ENCODE data around the gene COL18A1. TPM values are rescaled to one million over a fixed set of nuclear protein-coding genes. Genes with fewer than 3 reads are reported as not detected.
"Not testable (repeated sequence)": the region's sequence is repeated elsewhere in the genome, so short reads cannot be mapped to it uniquely, and the experiment has no call there.

The COL18A1 gene
- total RNA-seq, 2 experiments from 2014 or later: 8.0 to 8.8 TPM

DNA sequence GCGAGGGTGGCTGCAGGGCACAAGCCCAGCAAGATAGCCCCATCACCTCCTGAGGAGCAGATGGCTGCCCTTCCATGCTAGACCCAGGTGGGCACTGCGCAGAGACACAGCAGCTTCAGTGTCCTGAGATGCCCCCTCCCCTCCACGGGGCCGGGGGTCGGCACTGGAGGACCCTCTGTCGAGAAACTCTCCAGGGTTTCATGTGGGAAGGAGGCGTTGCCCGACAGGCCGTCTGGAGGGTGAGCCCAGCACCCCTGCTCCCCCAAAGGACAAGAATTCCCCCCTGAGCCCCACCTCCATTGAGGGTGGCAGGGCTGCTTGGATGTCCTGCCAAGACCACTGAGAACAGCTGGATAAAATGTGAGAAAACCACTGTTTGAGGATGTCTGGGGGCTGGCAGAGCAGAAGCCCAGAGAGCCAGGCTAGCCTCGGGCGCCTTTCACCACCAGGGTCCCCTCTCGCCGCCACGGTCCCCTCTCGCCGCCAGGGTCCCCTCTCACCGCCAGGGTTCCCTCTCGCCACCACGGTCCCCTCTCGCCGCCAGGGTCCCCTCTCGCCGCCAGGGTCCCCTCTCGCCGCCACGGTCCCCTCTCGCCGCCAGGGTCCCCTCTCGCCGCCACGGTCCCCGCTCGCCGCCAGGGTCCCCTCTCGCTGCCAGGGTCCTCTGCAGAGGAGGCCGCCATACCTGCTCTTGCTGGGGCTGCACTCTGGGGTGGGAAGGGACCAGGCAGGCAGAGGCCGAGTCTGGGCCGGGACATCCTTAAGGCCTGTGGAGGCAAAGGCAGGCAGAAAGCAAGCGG, 93.1 kb downstream of the COL18A1 start:
- H3K36me3 Mint-ChIP-seq (ENCODE audit: low read depth): no peaks in the 10 kb centered on the region
- CTCF ChIA-PET: interaction anchor here (0.7 kb wide), 1 partner anchor 809 kb away, joined by 3 read pairs; no protein-coding TSS in a partner anchor
- H3K27me3 Mint-ChIP-seq: no peaks in the 10 kb centered on the region
- no peaks in the 10 kb centered on the region for H3K4me1 Mint-ChIP-seq
- H3K27ac Mint-ChIP-seq: no peak overlapping the region
- intact Hi-C loops (cut with DNase I, micrococcal nuclease): no loop called here
- DNase-seq (no peak), ATAC-seq (no peak)
- H3K4me3 Mint-ChIP-seq: no peak overlapping the region
- POLR2A ChIA-PET: no interaction called here
- H3K9me3 Mint-ChIP-seq (ENCODE audit: low read depth): no peaks in the 10 kb centered on the region

- Mint-ChIP-seq H3K9me3 (ENCODE audit: low read depth) (no peaks in the 10 kb centered on the region), H3K36me3 (ENCODE audit: low read depth) (no peaks in the 10 kb centered on the region), H3K27ac (no peak overlapping the region), H3K4me1 (no peaks in the 10 kb centered on the region), H3K4me3 (no peak overlapping the region), H3K27me3 (no peaks in the 10 kb centered on the region)
- no peak for DNase-seq
- ChIA-PET POLR2A (no interaction called here), CTCF (interaction anchor here (0.7 kb wide), 1 partner anchor 808 kb away, joined by 3 read pairs; no protein-coding TSS in a partner anchor)
- intact Hi-C loops (cut with DNase I, micrococcal nuclease): no loop called here
- ATAC-seq: no peak
These were observed 93.7 kb downstream of the COL18A1 start for GRCh38 chr21:45498646-45499000.

GRCh38 chr21:45499201-45499750, 94.3 kb downstream of the COL18A1 start:
- DNase-seq (no peak), ATAC-seq (no peak)
- Mint-ChIP-seq H3K4me1 (no peaks in the 10 kb centered on the region), H3K27me3 (no peaks in the 10 kb centered on the region), H3K36me3 (ENCODE audit: low read depth) (no peaks in the 10 kb centered on the region), H3K9me3 (ENCODE audit: low read depth) (no peaks in the 10 kb centered on the region), H3K27ac (no peak overlapping the region), H3K4me3 (no peak overlapping the region)
- intact Hi-C loops (cut with DNase I, micrococcal nuclease): no loop called here
- ChIA-PET CTCF (no interaction called here), POLR2A (no interaction called here)

DNA sequence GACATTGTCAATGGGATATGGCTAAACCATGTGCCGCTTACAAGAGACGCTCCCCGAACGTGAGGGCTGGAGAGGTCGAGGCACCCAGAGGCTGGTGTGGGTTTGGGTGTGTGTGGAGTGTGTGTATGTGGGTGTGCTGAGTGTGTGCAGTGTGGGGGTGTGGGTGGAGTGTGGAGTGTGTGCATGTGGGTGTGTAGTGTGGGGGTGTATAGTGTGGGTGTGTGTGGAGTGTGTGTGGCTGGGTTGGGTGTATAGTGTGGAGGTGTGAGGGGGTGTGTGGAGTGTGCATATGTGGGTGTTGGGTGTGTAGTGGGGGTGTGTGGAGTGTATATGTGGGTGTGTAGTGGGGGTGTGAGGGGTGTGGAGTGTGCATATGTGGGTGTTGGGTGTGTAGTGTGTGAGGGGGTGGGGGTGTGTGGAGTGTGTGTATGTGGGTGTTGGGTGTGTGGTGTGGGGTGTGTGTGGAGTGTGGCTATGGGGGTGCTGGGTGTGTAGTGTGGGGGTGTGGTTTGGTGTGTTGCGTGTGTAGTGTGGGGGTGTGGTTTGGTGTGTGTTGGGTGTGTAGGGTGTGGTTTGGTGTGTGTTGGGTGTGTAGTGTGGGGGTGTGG, 95.1 kb downstream of the COL18A1 start:
- intact Hi-C loops (cut with DNase I, micrococcal nuclease): no loop called here
- H3K27ac Mint-ChIP-seq: no peak overlapping the region
- no peaks in the 10 kb centered on the region for H3K36me3 Mint-ChIP-seq (ENCODE audit: low read depth)
- no peaks in the 10 kb centered on the region for H3K9me3 Mint-ChIP-seq (ENCODE audit: low read depth)
- POLR2A ChIA-PET: no interaction called here
- ATAC-seq (no peak), DNase-seq (no peak)
- H3K4me3 Mint-ChIP-seq: no peak overlapping the region
- H3K4me1 Mint-ChIP-seq: no peaks in the 10 kb centered on the region
- CTCF ChIA-PET: no interaction called here
- no peaks in the 10 kb centered on the region for H3K27me3 Mint-ChIP-seq

GRCh38 chr21:45501081-45502005, 96.4 kb downstream of the COL18A1 start:
- H3K27me3 Mint-ChIP-seq; H3K36me3 Mint-ChIP-seq (ENCODE audit: low read depth); DNase-seq; CTCF ChIA-PET; ATAC-seq; POLR2A ChIA-PET; intact Hi-C loops (cut with DNase I, micrococcal nuclease); H3K4me1 Mint-ChIP-seq; H3K4me3 Mint-ChIP-seq; H3K27ac Mint-ChIP-seq; H3K9me3 Mint-ChIP-seq (ENCODE audit: low read depth): not testable (repeated sequence)

DNA sequence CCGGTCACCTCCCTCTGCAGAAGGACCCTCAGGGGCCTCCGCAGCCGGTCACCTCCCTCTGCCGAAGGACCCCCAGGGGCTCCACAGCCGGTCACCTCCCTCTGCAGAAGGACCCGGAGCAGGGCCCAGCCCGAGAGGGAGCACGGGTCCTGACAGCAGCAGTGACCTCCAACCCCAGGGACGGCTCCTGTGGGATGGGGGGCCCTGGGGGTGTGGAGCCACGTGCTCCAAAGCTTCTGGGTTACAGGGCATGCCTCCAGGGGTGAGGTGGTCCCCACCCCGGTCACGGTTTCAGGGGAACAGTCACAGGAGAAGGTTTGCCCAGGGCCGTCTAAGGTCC, 97.0 kb downstream of the COL18A1 start:
- CTCF ChIA-PET: no interaction called here

GRCh38 chr21:45502600-45502999, 97.6 kb downstream of the COL18A1 start:
- intact Hi-C loops (cut with DNase I, micrococcal nuclease): no loop called here
- Mint-ChIP-seq H3K9me3 (ENCODE audit: low read depth) (no peaks in the 10 kb centered on the region), H3K27ac (no peak overlapping the region), H3K27me3 (no peaks in the 10 kb centered on the region), H3K4me1 (no peaks in the 10 kb centered on the region), H3K4me3 (no peak overlapping the region), H3K36me3 (ENCODE audit: low read depth) (no peaks in the 10 kb centered on the region)
- ChIA-PET POLR2A (no interaction called here), CTCF (no interaction called here)
- no peak for DNase-seq
- ATAC-seq: no peak

More for the DNA sequence above, 97.0 kb downstream of the COL18A1 start:
- DNase-seq (no peak), ATAC-seq (no peak)
- Mint-ChIP-seq H3K27me3 (no peaks in the 10 kb centered on the region), H3K9me3 (ENCODE audit: low read depth) (no peaks in the 10 kb centered on the region), H3K27ac (no peak overlapping the region), H3K4me3 (no peak overlapping the region), H3K36me3 (ENCODE audit: low read depth) (no peaks in the 10 kb centered on the region), H3K4me1 (no peaks in the 10 kb centered on the region)
- POLR2A ChIA-PET: no interaction called here
- intact Hi-C loops (cut with DNase I, micrococcal nuclease): no loop called here

GRCh38 chr21:45503226-45503625, 98.3 kb downstream of the COL18A1 start:
- H3K9me3 Mint-ChIP-seq (ENCODE audit: low read depth); H3K4me3 Mint-ChIP-seq; H3K27ac Mint-ChIP-seq; DNase-seq; H3K4me1 Mint-ChIP-seq; intact Hi-C loops (cut with DNase I, micrococcal nuclease); CTCF ChIA-PET; ATAC-seq; POLR2A ChIA-PET; H3K27me3 Mint-ChIP-seq; H3K36me3 Mint-ChIP-seq (ENCODE audit: low read depth): not testable (repeated sequence)

GRCh38 chr21:45504021-45504515, 99.1 kb downstream of the COL18A1 start:
- no peaks in the 10 kb centered on the region for H3K4me1 Mint-ChIP-seq

GRCh38 chr21:45504516-45505415, 99.8 kb downstream of the COL18A1 start:
- POLR2A ChIA-PET: no interaction called here

More at GRCh38 chr21:45504021-45504515, 99.1 kb downstream of the COL18A1 start:
- Mint-ChIP-seq H3K27me3 (no peaks in the 10 kb centered on the region), H3K9me3 (ENCODE audit: low read depth) (no peaks in the 10 kb centered on the region), H3K36me3 (ENCODE audit: low read depth) (no peaks in the 10 kb centered on the region), H3K27ac (no peak overlapping the region), H3K4me3 (no peak overlapping the region)
- intact Hi-C loops (cut with DNase I, micrococcal nuclease): no loop called here
- POLR2A ChIA-PET: no interaction called here
- no peak for ATAC-seq
- DNase-seq: no peak
- CTCF ChIA-PET: no interaction called here

More at GRCh38 chr21:45504516-45505415, 99.8 kb downstream of the COL18A1 start:
- CTCF ChIA-PET: interaction anchor here (0.6 kb wide), 1 partner anchor 22 kb away, joined by 3 read pairs; no protein-coding TSS in a partner anchor
- Mint-ChIP-seq H3K27ac (no peak overlapping the region), H3K9me3 (ENCODE audit: low read depth) (no peaks in the 10 kb centered on the region), H3K4me1 (no peaks in the 10 kb centered on the region), H3K4me3 (no peak overlapping the region), H3K27me3 (no peaks in the 10 kb centered on the region), H3K36me3 (ENCODE audit: low read depth) (no peaks in the 10 kb centered on the region)
- DNase-seq (no peak), ATAC-seq (no peak)
- intact Hi-C loops (cut with DNase I, micrococcal nuclease): no loop called here
